GM18517 (cell line): Measurements from ENCODE around the gene TEAD1.

Source experiments
- ATAC-seq: cut with Tn5 transposase; IDR thresholded peaks from one replicate; pipeline ENCODE4 v1.9.1; 2021; ENCODE audit warnings: mild to moderate bottlenecking, moderate library complexity; ENCODE audit not compliant: unreplicated experiment

The TEAD1 gene

DNA sequence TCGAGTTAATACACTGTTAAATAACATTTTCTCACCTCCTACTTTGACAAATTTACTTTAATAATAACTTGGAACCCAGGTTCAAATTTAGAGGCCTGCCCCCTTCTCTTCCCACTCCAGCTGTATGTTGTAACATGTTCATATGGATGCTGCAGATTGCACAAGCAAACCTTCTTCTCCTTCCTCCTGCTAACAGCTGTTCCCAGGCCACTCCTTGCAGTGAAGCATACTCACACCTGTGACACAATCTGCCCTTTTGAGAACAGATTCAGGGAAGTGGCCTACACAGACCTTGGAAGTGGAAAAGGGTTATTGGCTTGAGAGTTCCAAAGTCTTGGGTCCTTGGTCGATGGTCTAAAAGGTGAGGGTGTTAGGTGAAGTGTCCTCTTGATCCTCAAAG, 131.9 kb downstream of the TEAD1 start:
- no peak for ATAC-seq

DNA sequence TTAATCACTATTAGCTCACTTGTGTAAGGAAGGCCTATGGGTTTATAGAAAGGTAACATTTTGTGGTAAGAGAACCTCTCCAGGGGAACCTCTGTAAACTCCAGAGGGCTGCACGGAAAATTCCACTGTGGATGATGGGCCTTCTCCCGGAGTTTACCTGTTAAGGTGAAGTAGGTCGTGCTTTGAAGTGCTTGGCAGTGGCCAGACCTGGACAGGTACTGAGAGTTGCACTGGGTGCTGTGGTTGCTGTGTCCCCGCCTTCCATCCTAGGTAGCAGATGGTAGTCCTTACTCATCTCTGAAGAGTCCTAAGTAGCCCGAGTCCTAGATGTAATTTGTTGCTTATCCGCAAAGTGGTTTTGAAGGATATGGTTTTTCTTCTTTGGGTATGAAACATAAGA, 133.4 kb downstream of the TEAD1 start:
- ATAC-seq = no peak

GRCh38 chr11:12808519-12808918, 134.3 kb downstream of the TEAD1 start:
- ATAC-seq = no peak

DNA sequence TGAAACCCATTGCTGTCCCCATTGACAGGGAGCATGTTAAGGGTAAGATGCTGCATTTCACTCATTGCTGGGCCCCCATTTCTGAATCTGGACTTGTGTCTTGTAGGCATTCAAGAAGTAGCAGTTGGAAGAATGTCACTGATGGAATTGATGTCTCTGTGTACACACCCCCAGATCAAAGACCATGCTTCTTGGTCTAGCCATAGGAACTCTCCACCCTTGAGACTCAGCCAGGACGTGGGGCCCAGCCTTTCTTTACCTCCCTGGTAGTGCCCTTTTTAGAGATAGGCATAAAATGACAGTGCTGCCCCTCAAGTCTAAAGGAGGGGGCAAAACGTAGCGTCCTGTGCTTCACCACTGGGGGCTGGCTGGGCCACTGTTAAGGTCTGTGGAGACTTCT, 135.1 kb downstream of the TEAD1 start:
- no peak for ATAC-seq

GRCh38 chr11:12809864-12810567, 135.8 kb downstream of the TEAD1 start:
- ATAC-seq = no peak

DNA sequence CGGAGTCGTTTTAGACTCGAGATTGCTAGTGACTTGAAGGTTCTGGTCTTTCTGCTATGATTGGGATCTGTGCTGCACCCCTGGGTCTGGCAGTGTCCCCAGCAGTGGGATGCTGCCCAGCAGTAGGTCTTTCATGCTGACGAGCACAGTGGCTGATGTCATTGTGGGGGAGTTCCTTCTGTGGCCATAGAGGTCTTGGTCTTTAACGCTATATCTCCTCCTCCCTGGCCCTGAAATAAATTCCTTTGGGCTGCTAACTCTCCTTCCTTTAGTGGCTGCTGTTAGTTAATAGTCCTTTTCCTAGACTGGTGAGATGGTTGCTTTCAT, 136.3 kb downstream of the TEAD1 start:
- ATAC-seq = no peak

DNA sequence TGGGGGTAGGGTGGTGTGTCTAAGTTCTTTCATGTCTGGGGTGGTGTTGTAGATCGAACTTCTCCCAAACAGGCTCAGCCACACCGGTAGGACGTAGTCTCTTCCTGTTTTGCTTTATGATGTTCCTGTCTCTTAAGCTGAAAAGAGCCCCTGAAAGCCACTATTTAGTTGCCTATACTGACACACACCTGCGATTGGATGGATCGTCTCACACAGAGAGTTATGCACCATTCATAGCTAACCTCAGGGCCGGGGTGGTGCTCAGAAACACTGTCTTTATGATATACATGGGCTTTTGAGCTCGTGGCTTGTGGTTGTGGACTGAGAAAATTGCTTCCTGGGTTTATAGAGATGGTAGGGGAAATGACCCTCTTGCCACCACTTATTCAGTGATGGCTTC, 137.6 kb downstream of the TEAD1 start:
- ATAC-seq = no peak

- no peak for ATAC-seq
These were observed 138.6 kb downstream of the TEAD1 start for GRCh38 chr11:12812849-12813248.

DNA sequence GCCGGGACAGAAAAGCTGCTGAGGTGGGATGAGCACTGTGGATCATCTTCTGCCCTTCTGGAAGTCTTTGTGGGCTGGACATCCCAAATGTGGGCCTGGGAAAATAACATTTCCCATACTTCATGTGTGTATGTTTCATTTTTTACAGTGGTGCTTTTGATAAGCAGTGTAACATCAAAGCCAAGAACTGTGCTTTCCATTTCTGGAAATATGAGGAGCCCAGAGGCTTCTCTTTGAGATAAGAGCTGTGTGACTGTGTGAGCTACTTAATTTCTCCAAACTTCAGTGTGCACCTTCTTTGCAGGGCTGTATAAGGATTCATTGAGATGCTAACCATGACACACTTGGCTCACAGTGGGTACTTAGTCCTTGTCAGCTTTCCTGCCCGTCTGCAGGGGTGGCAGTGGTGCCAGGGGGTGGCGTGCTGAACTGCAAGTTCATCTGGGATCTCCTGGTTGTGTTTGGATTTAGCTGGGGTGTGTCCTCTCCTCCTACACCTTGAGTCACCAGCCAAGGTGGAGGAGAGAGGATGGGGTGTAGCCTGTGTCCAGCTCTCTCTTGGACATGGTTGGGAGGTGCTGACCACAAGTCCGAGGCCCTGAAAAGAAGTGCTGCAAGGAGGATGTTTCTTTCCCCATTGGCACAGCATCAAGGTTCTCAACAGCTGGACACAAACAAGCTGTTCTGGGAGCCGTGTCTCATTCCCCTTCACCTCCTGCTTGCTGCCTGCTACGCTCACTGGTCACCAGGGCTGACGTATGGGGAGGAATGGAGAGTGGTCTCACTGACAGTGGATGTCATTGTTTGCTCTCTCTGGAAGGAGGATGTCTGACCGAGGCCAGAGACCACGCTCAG, 139.4 kb downstream of the TEAD1 start:
- ATAC-seq = no peak

DNA sequence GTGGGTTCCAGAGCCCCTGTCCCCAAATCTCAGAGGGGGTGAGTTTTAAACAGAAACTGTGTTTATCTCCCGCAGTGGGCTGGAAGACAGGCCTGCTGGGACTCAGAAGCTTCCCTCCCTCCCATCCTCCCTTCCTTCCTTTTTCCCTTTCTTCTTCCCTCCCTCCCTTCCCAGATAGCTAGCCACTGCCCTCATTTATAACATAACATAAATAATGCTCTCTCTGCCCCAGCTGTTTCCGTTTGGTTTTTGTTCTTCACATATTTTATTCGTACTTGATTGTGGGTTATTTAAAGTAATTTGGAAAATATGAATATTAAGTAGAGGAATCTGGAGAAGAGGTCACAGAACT, 140.9 kb downstream of the TEAD1 start:
- no peak for ATAC-seq

DNA sequence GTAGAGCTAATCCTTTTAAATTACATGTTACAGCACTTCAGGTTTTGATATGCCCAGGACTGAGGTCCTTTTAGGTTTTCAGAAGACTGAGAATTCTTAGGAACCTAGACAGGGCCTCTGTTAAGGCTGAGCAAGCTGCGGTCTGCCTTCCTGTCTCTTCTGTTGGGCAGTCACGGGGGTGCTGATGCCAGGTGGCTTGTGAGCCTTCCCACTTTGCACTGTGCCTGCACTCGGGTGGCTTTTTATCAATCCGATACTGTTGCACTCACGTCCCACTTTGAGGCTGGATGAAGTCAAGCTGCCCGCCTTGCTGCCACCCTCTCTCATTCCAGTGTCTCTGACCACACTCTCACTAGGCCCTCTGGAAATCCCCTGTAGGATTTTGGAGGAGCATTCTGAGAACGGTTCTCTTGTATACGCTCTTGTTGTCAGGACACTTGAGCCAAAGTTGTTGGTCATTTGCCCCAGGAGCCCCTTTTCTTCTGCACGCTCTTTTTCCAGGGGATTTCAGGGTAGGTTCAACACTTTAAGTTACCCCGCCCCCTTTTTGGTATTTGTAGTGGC, 141.8 kb downstream of the TEAD1 start:
- ATAC-seq = no peak

- ATAC-seq = no peak
These were observed 143.6 kb downstream of the TEAD1 start for GRCh38 chr11:12817681-12818332.

DNA sequence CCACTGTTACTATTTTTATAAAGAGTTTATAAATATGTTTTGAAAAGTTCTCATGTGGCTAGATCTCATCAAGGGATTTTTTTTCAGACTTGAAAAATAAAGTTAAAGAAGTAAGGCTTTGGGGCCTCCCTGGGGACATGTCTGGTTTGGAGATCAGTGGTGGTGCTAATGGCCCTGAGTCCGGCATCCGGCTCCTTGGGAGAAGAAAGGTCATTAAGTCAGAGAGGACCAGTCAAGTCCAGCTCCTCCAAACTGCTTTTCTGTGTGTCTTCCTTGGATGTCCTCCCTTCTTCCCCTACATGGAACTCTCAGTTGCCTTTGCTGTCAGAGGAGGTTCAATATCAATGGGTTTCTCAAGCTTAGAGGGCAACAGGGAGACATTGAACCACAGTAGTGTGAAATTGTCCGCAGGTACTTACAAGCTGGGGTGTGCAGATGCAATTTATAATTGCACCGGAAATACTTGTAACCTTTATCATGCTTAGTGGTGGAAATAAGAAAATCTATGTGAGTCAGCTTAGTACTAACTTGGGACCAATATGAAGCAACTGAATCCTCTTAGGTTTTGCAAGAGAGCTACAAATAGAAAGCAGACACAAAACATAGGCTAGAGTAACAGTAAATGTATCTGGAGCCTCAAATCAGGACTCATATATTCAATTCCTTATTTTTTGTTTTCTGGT, 144.3 kb downstream of the TEAD1 start:
- ATAC-seq = no peak

DNA sequence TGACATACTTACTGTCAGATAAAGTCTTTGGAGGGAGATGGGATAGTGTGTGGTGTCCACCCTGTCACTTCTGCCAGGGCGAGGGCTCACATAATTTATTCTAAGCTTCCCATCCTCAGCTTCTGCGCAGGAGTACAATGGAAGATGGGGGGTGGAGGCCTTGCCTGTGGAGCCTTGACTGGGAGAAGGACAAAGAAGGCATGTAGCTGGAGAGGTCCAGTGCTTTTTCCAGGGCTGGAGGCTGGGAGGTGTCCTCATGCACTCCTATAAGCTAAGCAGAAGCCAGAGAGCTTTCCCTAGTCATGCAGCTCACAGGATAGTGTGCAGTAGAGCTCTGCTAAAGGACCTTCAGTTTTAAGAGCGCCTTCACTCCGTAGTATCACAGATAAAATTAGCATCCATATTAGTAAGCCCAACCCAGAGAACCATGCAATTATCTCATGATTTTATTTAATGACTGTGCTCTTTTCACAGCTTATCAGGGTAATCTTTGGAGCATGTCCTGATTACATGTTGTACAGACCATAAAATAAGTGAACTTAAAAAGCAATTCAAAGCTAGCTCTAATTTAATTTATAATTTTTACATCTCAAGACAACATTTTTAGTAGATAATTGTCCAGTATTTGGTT, 148.3 kb downstream of the TEAD1 start:
- no peak for ATAC-seq

- ATAC-seq = no peak
These were observed 150.2 kb downstream of the TEAD1 start for GRCh38 chr11:12824281-12825041.

- no peak for ATAC-seq
These were observed 152.2 kb downstream of the TEAD1 start for GRCh38 chr11:12826441-12826840.

GRCh38 chr11:12827369-12827768, 153.1 kb downstream of the TEAD1 start:
- no peak for ATAC-seq

- peak; percentile 74 for ATAC-seq
These were observed 153.9 kb downstream of the TEAD1 start for GRCh38 chr11:12827929-12828812.

- ATAC-seq = no peak
These were observed 154.9 kb downstream of the TEAD1 start for GRCh38 chr11:12829131-12829530.
